IMR-90 (cell line): ENCODE data around the gene PAWR. TPM values are rescaled to one million over a fixed set of nuclear protein-coding genes. Genes with fewer than 3 reads are reported as not detected.
A peak's percentile ranks its signal among the peaks of the same experiment; 100 is the strongest.

ENCODE experiments used
- ATAC-seq: fragments of 200-7000 bp; cut with Tn5 transposase; 2 replicates; pipeline ENCODE4 v1.9.1; 2020; ENCODE audit warnings: low read depth, mild to moderate bottlenecking, moderate library complexity
- BruUV-seq: library from RNA; stranded (reverse); fragments of 400-500 nt; replicated peaks from 2 replicates; lab custom pipeline; 2021; lab: Mats Ljungman, UMichigan
- CTCF ChIA-PET: fragments of 300-600 bp; formaldehyde crosslinking; extraction: SDS; loops from one replicate; lab custom pipeline; 2021; ENCODE audit warnings: antibody characterized with exemption; lab: Yijun Ruan, JAX
- POLR2A ChIA-PET: fragments of 300-600 bp; sonication (Branson Sonifier 250); formaldehyde crosslinking; loops from one replicate; lab custom pipeline; 2022; ENCODE audit warnings: antibody characterized with exemption; ENCODE audit not compliant: unreplicated experiment; lab: Charles Lee
- DNase-seq: peaks from one replicate; pipeline ENCODE4 v3.0.0; 2013
- H2AFZ ChIP-seq: replicated peaks from 2 replicates; pipeline ENCODE3; 2013; ENCODE audit warnings: low read length, mild to moderate bottlenecking; ENCODE audit not compliant: poor library complexity
- H2AK5ac ChIP-seq: 2 replicates; pipeline ENCODE4 v1.6.1; 2013; ENCODE audit warnings: low read depth, low read length, inconsistent platforms
- H2AK9ac ChIP-seq: replicated peaks from 2 replicates; pipeline ENCODE3; 2013; ENCODE audit warnings: mild to moderate bottlenecking, low read depth, low read length, moderate library complexity; ENCODE audit not compliant: poor library complexity
- H2BK120ac ChIP-seq: 2 replicates; pipeline ENCODE4 v1.6.1; 2013; ENCODE audit warnings: low read depth, low read length, inconsistent platforms
- H2BK15ac ChIP-seq: 3 replicates; pipeline ENCODE4 v1.6.1; 2013; ENCODE audit warnings: low read depth, low read length, inconsistent platforms
- H2BK20ac ChIP-seq: 2 replicates; pipeline ENCODE4 v1.6.1; 2013; ENCODE audit warnings: low read depth, mild to moderate bottlenecking, inconsistent platforms, low read length, moderate library complexity
- H2BK5ac ChIP-seq: 2 replicates; pipeline ENCODE4 v1.6.1; 2013; ENCODE audit warnings: mild to moderate bottlenecking, low read depth, low read length, inconsistent platforms; ENCODE audit not compliant: poor library complexity, severe bottlenecking
- H3K14ac ChIP-seq: replicated peaks from 2 replicates; pipeline ENCODE4 v1.6.1; 2013; ENCODE audit warnings: low read depth, low read length, inconsistent platforms
- H3K18ac ChIP-seq: 2 replicates; pipeline ENCODE4 v1.6.1; 2013; ENCODE audit warnings: low read depth, low read length, control low read depth
- H3K23ac ChIP-seq: 2 replicates; pipeline ENCODE4 v1.6.1; 2013; ENCODE audit warnings: low read depth, low read length, inconsistent platforms
- H3K27ac ChIP-seq: 2 replicates; pipeline ENCODE4 v1.5.1; 2013; ENCODE audit warnings: mild to moderate bottlenecking, control low read depth, low read length; ENCODE audit not compliant: insufficient read depth
- H3K27me3 ChIP-seq: 2 replicates; pipeline ENCODE4 v1.6.1; 2013; ENCODE audit warnings: low read length; ENCODE audit not compliant: control insufficient read depth, insufficient read depth
- H3K36me3 ChIP-seq: 2 replicates; pipeline ENCODE4 v1.6.1; 2013; ENCODE audit warnings: low read length, mixed read lengths; ENCODE audit not compliant: control insufficient read depth, insufficient read depth
- H3K4ac ChIP-seq: 2 replicates; pipeline ENCODE4 v1.6.1; 2013; ENCODE audit warnings: low read depth, low read length, inconsistent platforms
- H3K4me1 ChIP-seq: 2 replicates; pipeline ENCODE4 v1.6.1; 2013; ENCODE audit warnings: low read length, mixed read lengths; ENCODE audit not compliant: control insufficient read depth, insufficient read depth
- H3K4me2 ChIP-seq: 2 replicates; pipeline ENCODE4 v1.6.1; 2013; ENCODE audit warnings: low read depth, mild to moderate bottlenecking, control low read depth, low read length, moderate library complexity
- H3K4me3 ChIP-seq: 2 replicates; pipeline ENCODE4 v1.5.1; 2013; ENCODE audit warnings: low read depth, mild to moderate bottlenecking, control low read depth, low read length, moderate library complexity; ENCODE audit not compliant: insufficient read depth
- H3K56ac ChIP-seq: 2 replicates; pipeline ENCODE4 v1.6.1; 2013; ENCODE audit warnings: low read length, inconsistent platforms; ENCODE audit not compliant: insufficient read depth; ENCODE audit errors: extremely low read depth
- H3K79me1 ChIP-seq, 2 experiments: 2 replicates each; pipeline ENCODE4 v1.6.1; 2013; ENCODE audit warnings: low read length in 2 of 2, inconsistent platforms in 1 of 2, low read depth in 1 of 2
- H3K9ac ChIP-seq: 2 replicates; pipeline ENCODE4 v1.6.1; 2013; ENCODE audit warnings: low read depth, low read length, control low read depth
- H3K9me1 ChIP-seq: 2 replicates; pipeline ENCODE4 v1.6.1; 2013; ENCODE audit warnings: low read length, inconsistent platforms; ENCODE audit not compliant: insufficient read depth
- H3K9me3 ChIP-seq: 2 replicates; pipeline ENCODE4 v1.6.1; 2013; ENCODE audit warnings: low read length; ENCODE audit not compliant: control insufficient read depth, insufficient read depth
- H4K20me1 ChIP-seq: 2 replicates; pipeline ENCODE4 v1.6.1; 2013; ENCODE audit warnings: low read length, inconsistent platforms; ENCODE audit not compliant: insufficient read depth
- H4K5ac ChIP-seq: 2 replicates; pipeline ENCODE4 v1.6.1; 2013; ENCODE audit warnings: mild to moderate bottlenecking, low read depth, low read length, control low read depth
- H4K8ac ChIP-seq, 2 experiments: 2 replicates each; pipeline ENCODE4 v1.6.1; 2013; ENCODE audit warnings: low read depth in 2 of 2, low read length in 2 of 2, control low read depth in 1 of 2, inconsistent platforms in 1 of 2
- H4K91ac ChIP-seq: 2 replicates; pipeline ENCODE4 v1.6.1; 2013; ENCODE audit warnings: low read depth, low read length, inconsistent platforms; ENCODE audit not compliant: insufficient read depth
- CHD1 ChIP-seq: IDR thresholded peaks from 2 replicates; pipeline ENCODE4 v1.6.1; 2012; ENCODE audit warnings: low read depth, low read length, improper control_type of control experiment
- ELK1 ChIP-seq: fragments of 150-350 bp; IDR thresholded peaks from 2 replicates; pipeline ENCODE4 v1.6.1; 2016; ENCODE audit warnings: low read depth, mild to moderate bottlenecking, low read length, moderate library complexity, borderline replicate concordance
- FOS ChIP-seq: fragments of 150-350 bp; IDR thresholded peaks from 2 replicates; pipeline ENCODE4 v1.6.1; 2016; ENCODE audit warnings: low read depth, low read length
- MAZ ChIP-seq: IDR thresholded peaks from 2 replicates; pipeline ENCODE4 v1.6.1; 2012; ENCODE audit warnings: low read depth, mild to moderate bottlenecking, low read length, improper control_type of control experiment, moderate library complexity, borderline replicate concordance
- MXI1 ChIP-seq: IDR thresholded peaks from 2 replicates; pipeline ENCODE4 v1.6.1; 2012; ENCODE audit warnings: low read depth, mild to moderate bottlenecking, low read length, moderate library complexity, borderline replicate concordance
- RAD21 ChIP-seq: IDR thresholded peaks from 2 replicates; pipeline ENCODE4 v1.6.1; 2012; ENCODE audit warnings: low read length, improper control_type of control experiment
- SMC3 ChIP-seq: fragments of 150-350 bp; IDR thresholded peaks from 2 replicates; pipeline ENCODE4 v1.6.1; 2016; ENCODE audit warnings: low read depth, mild to moderate bottlenecking, antibody characterized with exemption, low read length, moderate library complexity
- USF2 ChIP-seq: fragments of 150-350 bp; IDR thresholded peaks from 2 replicates; pipeline ENCODE4 v1.6.1; 2017; ENCODE audit warnings: mild to moderate bottlenecking, antibody characterized with exemption, low read length, low read depth
- WGBS, 2 experiments: methylation state at CpG; one replicate each; pipeline versions ENCODE4 v1.1.5 to v1.1.7; 2013; ENCODE audit warnings: missing lambda C conversion rate in 2 of 2; ENCODE audit not compliant: insufficient read length in 1 of 2; ENCODE audit errors: extremely low coverage in 2 of 2; 5-methylcytosine and 5-hydroxymethylcytosine counted together
- dilution Hi-C: fragments of 300-500 bp; cut with HindIII; formaldehyde crosslinking; loops from one replicate; pipeline ENCODE4 v1.14.3; 2018; ENCODE audit warnings: low sequenced_read_pairs; ENCODE audit not compliant: unreplicated experiment
- in situ Hi-C: fragments of 300-500 bp; cut with MboI; formaldehyde crosslinking; loops from 3 replicates; pipeline ENCODE4 v1.14.3; 2019; ENCODE audit warnings: low sequenced_read_pairs, inconsistent platforms, mixed read lengths
- intact Hi-C: fragments of 100-400 bp; cut with micrococcal nuclease; formaldehyde crosslinking; loops from 2 replicates; pipeline ENCODE4 v1.10.0; 2022
- polyA plus RNA-seq, 3 experiments: library from polyadenylated mRNA; depleted of rRNA; stranded (reverse); fragments of >200 nt; gene quantifications; 2 replicates each; pipeline ENCODE4 v1.2.3, GENCODE V29; 2012; ENCODE audit warnings: low replicate concordance in 1 of 3
- total RNA-seq: library from RNA; depleted of rRNA; stranded (reverse); fragments of >200 nt; gene quantifications from 2 replicates; pipeline ENCODE4 v1.2.3, GENCODE V29; 2012

The PAWR gene
- total and polyA plus RNA-seq, 2 of the 4 experiments (the other 2 are of a cell fraction), result 13.2 to 13.6 TPM

DNA sequence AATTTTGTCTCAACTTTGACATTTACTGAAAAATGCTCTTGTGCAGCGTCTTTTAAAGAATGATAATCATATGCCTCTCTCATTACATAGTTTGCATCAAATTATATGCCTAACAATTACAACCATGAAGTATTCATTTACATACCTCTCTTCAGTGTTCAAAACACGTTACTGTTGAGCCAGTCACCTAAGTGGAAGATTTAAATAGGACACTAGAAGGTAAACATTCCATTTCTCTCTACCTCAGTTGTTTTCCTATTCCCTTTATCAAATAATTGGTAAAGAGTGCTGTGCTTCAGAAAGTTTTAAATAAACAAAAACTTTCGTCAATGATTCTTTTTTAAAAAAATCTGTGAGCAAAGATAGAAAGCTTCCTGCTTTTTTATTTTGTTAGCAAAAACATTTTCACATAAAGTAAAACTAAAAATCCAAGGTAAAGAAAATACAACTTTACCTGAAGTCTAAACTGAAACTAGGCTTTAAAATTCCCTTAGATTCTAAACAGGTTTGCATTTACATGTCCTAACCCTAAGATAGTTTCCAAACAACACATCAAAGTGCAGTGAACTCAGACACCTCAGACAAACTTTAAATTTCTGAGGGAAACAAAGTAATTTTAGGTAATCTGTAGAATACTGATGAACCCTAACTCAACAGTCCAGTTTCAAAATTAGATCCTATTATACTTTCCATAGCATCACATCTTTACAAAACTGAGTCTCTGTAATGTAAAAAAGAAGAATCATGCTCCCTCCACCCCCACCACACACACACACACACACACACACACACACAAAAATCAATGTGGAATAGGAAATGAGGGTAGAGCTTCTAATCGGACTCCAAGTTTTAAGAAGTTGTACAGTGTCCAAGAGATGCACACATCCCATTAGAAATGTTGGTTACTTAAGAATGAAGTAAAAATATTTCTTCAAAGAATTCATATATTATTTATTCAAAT, 46.2 kb downstream of the PAWR start:
- H2AK9ac ChIP-seq, result no peak overlapping the region
- H3K27ac ChIP-seq, result no peak overlapping the region
- ChIA-PET POLR2A (no interaction called here), CTCF (no interaction called here)
- peaks cover 1% of the 10 kb centered on the region; the same call in 1 of the 2 replicates for H3K4me1 ChIP-seq
- WGBS, 2 experiments, result no CpG with 5 or more reads among the region's 4 CpGs
- H3K18ac ChIP-seq, result no peak overlapping the region; the same call in 1 of the 2 replicates
- H2BK20ac ChIP-seq, result no peak overlapping the region
- no peak overlapping the region for H4K91ac ChIP-seq
- H4K8ac ChIP-seq, result no peak overlapping the region; a peak in 1 of 4 replicates
- H3K4ac ChIP-seq, result no peak overlapping the region
- H3K4me3 ChIP-seq, result no peak overlapping the region
- H4K20me1 ChIP-seq, result no peaks in the 10 kb centered on the region
- no peak for DNase-seq
- no peaks in the 10 kb centered on the region for H3K36me3 ChIP-seq
- intact Hi-C loops (no loop called here), in situ Hi-C loops (no loop called here), dilution Hi-C loops (no loop called here)
- no peak overlapping the region for H2BK5ac ChIP-seq
- no TSS peak for BruUV-seq
- H3K4me2 ChIP-seq, result peak overlapping the region; percentile 59; the same call in 1 of the 2 replicates
- no peak overlapping the region for H2AK5ac ChIP-seq
- no peak overlapping the region for H2AFZ ChIP-seq
- H4K5ac ChIP-seq, result no peak overlapping the region
- H3K27me3 ChIP-seq, result no peaks in the 10 kb centered on the region
- H3K79me1 ChIP-seq, result peaks cover 23 to 53% of the 10 kb centered on the region in 2 experiments
- H3K9ac ChIP-seq, result no peak overlapping the region; the same call in 1 of the 2 replicates
- no peak overlapping the region for H3K56ac ChIP-seq
- H3K9me3 ChIP-seq, result no peaks in the 10 kb centered on the region
- ATAC-seq, result no peak
- H2BK15ac ChIP-seq, result no peak overlapping the region
- H3K23ac ChIP-seq, result no peak overlapping the region
- no peak overlapping the region for H2BK120ac ChIP-seq
- no peak overlapping the region for H3K14ac ChIP-seq
- peaks cover 3% of the 10 kb centered on the region for H3K9me1 ChIP-seq
- no peak for TF ChIP-seq MAZ
- no peak for TF ChIP-seq FOS
- no peak for TF ChIP-seq ELK1
- no peak for TF ChIP-seq MXI1
- no peak for TF ChIP-seq USF2
- no peak for TF ChIP-seq CHD1
- no peak for TF ChIP-seq RAD21
- TF ChIP-seq SMC3, result no peak
